Loucy (cell line): Measurements from ENCODE around the gene NKX2-4.

ENCODE experiments used
- H2AFZ ChIP-seq: fragments of 200-600 bp; sonication (generic); 2 replicates; pipeline ENCODE4 v1.6.0; 2016; ENCODE audit warnings: antibody characterized with exemption, mild to moderate bottlenecking, low read length, moderate library complexity
- H3F3A ChIP-seq: fragments of 200-600 bp; 2 replicates; pipeline ENCODE4 v1.6.0; 2016; ENCODE audit warnings: antibody characterized with exemption, low read depth, mild to moderate bottlenecking
- H3K27me3 ChIP-seq: fragments of 200-600 bp; sonication (generic); 2 replicates; pipeline ENCODE4 v1.6.1; 2014; ENCODE audit warnings: low read length, mild to moderate bottlenecking; ENCODE audit not compliant: insufficient read depth, poor library complexity, severe bottlenecking
- H3K36me3 ChIP-seq: fragments of 200-600 bp; sonication (generic); 2 replicates; pipeline ENCODE4 v1.6.1; 2016; ENCODE audit warnings: low read length; ENCODE audit not compliant: insufficient read depth
- H3K4me1 ChIP-seq: fragments of 200-600 bp; sonication (generic); 2 replicates; pipeline ENCODE4 v1.5.1; 2014; ENCODE audit warnings: low read length, mild to moderate bottlenecking; ENCODE audit not compliant: insufficient read depth, poor library complexity, severe bottlenecking
- H3K4me2 ChIP-seq: fragments of 200-600 bp; sonication (generic); 2 replicates; pipeline ENCODE4 v1.6.0; 2014; ENCODE audit warnings: antibody characterized with exemption, low read length, low read depth, mild to moderate bottlenecking; ENCODE audit not compliant: poor library complexity, severe bottlenecking
- H3K4me3 ChIP-seq: fragments of 200-600 bp; sonication (generic); 2 replicates; pipeline ENCODE4 v1.5.1; 2014; ENCODE audit warnings: low read length, mild to moderate bottlenecking, mixed read lengths; ENCODE audit not compliant: poor library complexity, severe bottlenecking
- H3K79me2 ChIP-seq: fragments of 200-600 bp; sonication (generic); 2 replicates; pipeline ENCODE4 v1.6.1; 2014; ENCODE audit warnings: low read length; ENCODE audit not compliant: insufficient read depth
- H3K9ac ChIP-seq: fragments of 200-600 bp; sonication (generic); 2 replicates; pipeline ENCODE4 v1.6.0; 2014; ENCODE audit warnings: mild to moderate bottlenecking, low read depth, low read length, moderate library complexity; ENCODE audit not compliant: poor library complexity, severe bottlenecking
- H3K9me2 ChIP-seq: fragments of 200-600 bp; sonication (generic); replicated peaks from 2 replicates; pipeline ENCODE4 v1.6.1; 2016; ENCODE audit warnings: low read depth, low read length, mixed read lengths
- H3K9me3 ChIP-seq: fragments of 200-600 bp; sonication (generic); 2 replicates; pipeline ENCODE4 v1.6.1; 2014; ENCODE audit warnings: mild to moderate bottlenecking, antibody characterized with exemption, low read length, low read depth; ENCODE audit not compliant: insufficient read depth
- H4K20me1 ChIP-seq: fragments of 200-600 bp; sonication (generic); 2 replicates; pipeline ENCODE4 v1.6.0; 2014; ENCODE audit warnings: antibody characterized with exemption, low read length, mild to moderate bottlenecking; ENCODE audit not compliant: insufficient read depth, poor library complexity, severe bottlenecking
- CTCF ChIP-seq: fragments of 200-600 bp; sonication (generic); conservative IDR thresholded peaks from 2 replicates; pipeline ENCODE4 v1.5.1; 2014; ENCODE audit warnings: mild to moderate bottlenecking, antibody characterized with exemption, low read length
- EZH2phosphoT487 ChIP-seq: fragments of 200-600 bp; IDR thresholded peaks from 2 replicates; pipeline ENCODE4 v1.6.1; 2018; ENCODE audit warnings: antibody characterized with exemption, mild to moderate bottlenecking, moderate library complexity, borderline replicate concordance

Gene NKX2-4

GRCh38 chr20:21393816-21394519, 3.4 kb downstream of the NKX2-4 start:
- no peaks in the 10 kb centered on the region for H3K27me3 ChIP-seq
- H3K9me2 ChIP-seq, result no peaks in the 10 kb centered on the region
- no peak overlapping the region for H3K4me2 ChIP-seq
- H3K4me3 ChIP-seq, result no peak overlapping the region
- H3K79me2 ChIP-seq, result no peaks in the 10 kb centered on the region
- H3K9ac ChIP-seq, result no peak overlapping the region
- no peaks in the 10 kb centered on the region for H3K9me3 ChIP-seq
- H3K4me1 ChIP-seq, result no peaks in the 10 kb centered on the region
- H3F3A ChIP-seq, result no peaks in the 10 kb centered on the region
- no peak overlapping the region for H2AFZ ChIP-seq
- TF ChIP-seq EZH2phosphoT487, result no peak
- no peak for TF ChIP-seq CTCF
- H3K36me3 ChIP-seq, result peaks cover 17% of the 10 kb centered on the region
- H4K20me1 ChIP-seq, result no peaks in the 10 kb centered on the region

- Histone ChIP-seq H3K9me2 (no peaks in the 10 kb centered on the region), H3K4me3 (no peak overlapping the region), H4K20me1 (no peaks in the 10 kb centered on the region), H3K27me3 (no peaks in the 10 kb centered on the region), H3F3A (no peaks in the 10 kb centered on the region), H2AFZ (no peak overlapping the region), H3K9ac (no peak overlapping the region), H3K36me3 (peaks cover 21% of the 10 kb centered on the region), H3K9me3 (no peaks in the 10 kb centered on the region), H3K79me2 (no peaks in the 10 kb centered on the region), H3K4me2 (no peak overlapping the region), H3K4me1 (no peaks in the 10 kb centered on the region)
- no peak for TF ChIP-seq CTCF
- no peak for TF ChIP-seq EZH2phosphoT487
Measured at GRCh38 chr20:21393166-21393565, 4.2 kb downstream of the NKX2-4 start.

- H3K4me3 ChIP-seq, result no peak overlapping the region
- no peaks in the 10 kb centered on the region for H3K4me1 ChIP-seq
- no peaks in the 10 kb centered on the region for H3F3A ChIP-seq
- no peaks in the 10 kb centered on the region for H3K27me3 ChIP-seq
- TF ChIP-seq EZH2phosphoT487, result no peak
- no peak for TF ChIP-seq CTCF
- H2AFZ ChIP-seq, result no peak overlapping the region
- H3K9me3 ChIP-seq, result no peaks in the 10 kb centered on the region
- H3K79me2 ChIP-seq, result no peaks in the 10 kb centered on the region
- no peaks in the 10 kb centered on the region for H3K9me2 ChIP-seq
- H4K20me1 ChIP-seq, result no peaks in the 10 kb centered on the region
- H3K4me2 ChIP-seq, result no peak overlapping the region
- H3K36me3 ChIP-seq, result peaks cover 32% of the 10 kb centered on the region
- no peak overlapping the region for H3K9ac ChIP-seq
Measured at GRCh38 chr20:21391972-21392352, 5.4 kb downstream of the NKX2-4 start.
